Sigmoid colon (tissue), 4 donors: ENCODE data around the gene ENTREP1.

Source experiments
- CTCF ChIP-seq, 4 experiments: fragments of 450-650 bp in 3 of 4; fragments of 200-600 bp in 1 of 4; IDR thresholded peaks; one replicate each; pipeline ENCODE4 v1.5.1; 2016 to 2019; ENCODE audit warnings: antibody characterized with exemption in 4 of 4, mild to moderate bottlenecking in 3 of 4, moderate library complexity in 2 of 4
- EP300 ChIP-seq, 4 donors: sonication (generic); formaldehyde crosslinking; IDR thresholded peaks; one replicate each; pipeline ENCODE4 v1.6.1; 2017; ENCODE audit warnings: antibody characterized with exemption in 4 of 4
- POLR2A ChIP-seq, 2 donors: fragments of 450-650 bp; IDR thresholded peaks; one replicate each; pipeline ENCODE4 v1.6.1; 2016; ENCODE audit warnings: antibody characterized with exemption in 2 of 2, mild to moderate bottlenecking in 2 of 2, moderate library complexity in 2 of 2

- no peak for TF ChIP-seq CTCF (IDR thresholded peaks at IDR 0.05)
- TF ChIP-seq POLR2A (IDR thresholded peaks at IDR 0.05) = no peak
- TF ChIP-seq EP300 (IDR thresholded peaks at IDR 0.05) = no peak
Measured at GRCh38 chr9:69395718-69396117, 70.7 kb downstream of the ENTREP1 start.
